ENCODE results near the gene DNAH8.
"Not testable (repeated sequence)": the region's sequence is repeated elsewhere in the genome, so short reads cannot be mapped to it uniquely, and the experiment has no call there.

Gene DNAH8

DNA sequence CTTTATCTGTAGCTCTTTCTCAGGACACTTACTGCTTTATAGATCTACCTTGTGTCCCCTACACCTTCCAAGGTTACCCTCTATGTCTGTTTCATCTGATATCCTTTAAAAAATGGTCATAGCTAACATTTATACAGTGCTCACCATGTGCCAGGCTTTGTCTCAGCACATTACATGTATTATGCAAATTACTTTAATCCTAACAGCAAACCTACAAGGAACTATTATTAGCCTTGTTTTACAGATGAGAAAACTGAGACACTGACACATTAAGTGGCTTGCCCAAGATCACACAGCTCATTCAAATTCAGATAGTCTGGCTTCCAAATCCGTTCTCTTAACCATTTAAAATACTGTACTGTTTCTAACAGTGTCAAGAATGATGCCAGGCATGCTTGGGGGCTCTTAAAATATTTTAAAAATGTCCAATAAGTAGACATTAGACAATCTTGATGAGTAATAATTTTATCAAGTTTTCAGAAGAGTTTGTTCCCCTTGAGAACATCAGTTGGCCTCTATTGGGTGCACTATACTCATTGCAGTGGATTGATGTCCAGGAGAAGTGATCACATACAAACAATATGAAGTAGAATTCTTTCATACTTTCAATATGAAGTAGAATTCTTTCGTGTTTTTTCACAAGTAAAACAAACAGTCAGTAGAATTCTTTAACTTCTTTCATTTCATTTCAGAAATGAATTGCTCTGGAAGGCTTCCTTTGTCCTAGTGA, 69.6 kb downstream of the DNAH8 start:
- Mint-ChIP-seq H3K9me3 (no peaks in the 10 kb centered on the region), H3K27me3 (ENCODE audit: low read depth) (no peaks in the 10 kb centered on the region), H3K4me1 (peaks cover 27% of the 10 kb centered on the region), H3K27ac (peak overlapping the region in 1 of 3 experiments; percentile 17), H3K36me3 (ENCODE audit: low read depth) (no peaks in the 10 kb centered on the region), H3K4me3 (no peak overlapping the region)
- TF ChIP-seq, protein P1, sequence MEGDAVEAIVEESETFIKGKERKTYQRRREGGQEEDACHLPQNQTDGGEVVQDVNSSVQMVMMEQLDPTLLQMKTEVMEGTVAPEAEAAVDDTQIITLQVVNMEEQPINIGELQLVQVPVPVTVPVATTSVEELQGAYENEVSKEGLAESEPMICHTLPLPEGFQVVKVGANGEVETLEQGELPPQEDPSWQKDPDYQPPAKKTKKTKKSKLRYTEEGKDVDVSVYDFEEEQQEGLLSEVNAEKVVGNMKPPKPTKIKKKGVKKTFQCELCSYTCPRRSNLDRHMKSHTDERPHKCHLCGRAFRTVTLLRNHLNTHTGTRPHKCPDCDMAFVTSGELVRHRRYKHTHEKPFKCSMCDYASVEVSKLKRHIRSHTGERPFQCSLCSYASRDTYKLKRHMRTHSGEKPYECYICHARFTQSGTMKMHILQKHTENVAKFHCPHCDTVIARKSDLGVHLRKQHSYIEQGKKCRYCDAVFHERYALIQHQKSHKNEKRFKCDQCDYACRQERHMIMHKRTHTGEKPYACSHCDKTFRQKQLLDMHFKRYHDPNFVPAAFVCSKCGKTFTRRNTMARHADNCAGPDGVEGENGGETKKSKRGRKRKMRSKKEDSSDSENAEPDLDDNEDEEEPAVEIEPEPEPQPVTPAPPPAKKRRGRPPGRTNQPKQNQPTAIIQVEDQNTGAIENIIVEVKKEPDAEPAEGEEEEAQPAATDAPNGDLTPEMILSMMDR (IDR thresholded peaks at IDR 0.05; ENCODE audit: unreplicated experiment in 3 of 3): no peak

DNA sequence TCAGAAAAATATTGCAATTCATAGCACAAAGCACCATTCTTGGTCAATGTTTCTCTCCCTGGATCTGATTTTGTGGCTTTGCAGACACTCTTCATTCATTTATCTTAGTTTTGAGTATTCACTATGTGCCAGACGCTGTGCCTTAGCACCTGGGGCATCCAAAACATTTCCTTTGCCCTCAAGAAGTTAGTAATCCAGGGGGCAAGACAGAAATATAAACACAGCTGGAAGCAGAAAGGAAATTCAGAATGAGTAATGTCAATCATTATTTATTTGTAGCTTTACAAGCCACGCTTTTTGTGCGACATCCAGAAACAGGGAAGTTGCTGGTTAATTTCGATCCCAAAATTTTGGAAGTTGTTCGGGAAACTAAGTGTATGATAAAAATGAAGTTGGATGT, 71.4 kb downstream of the DNAH8 start:
- TF ChIP-seq, protein P1 (IDR thresholded peaks at IDR 0.05; ENCODE audit: unreplicated experiment in 3 of 3): no peak
- H3K27ac Mint-ChIP-seq: no peak overlapping the region
- no peak overlapping the region for H3K4me3 Mint-ChIP-seq
- no peaks in the 10 kb centered on the region for H3K9me3 Mint-ChIP-seq
- peaks cover 32% of the 10 kb centered on the region for H3K4me1 Mint-ChIP-seq
- no peaks in the 10 kb centered on the region for H3K27me3 Mint-ChIP-seq (ENCODE audit: low read depth)
- H3K36me3 Mint-ChIP-seq (ENCODE audit: low read depth): no peaks in the 10 kb centered on the region

DNA sequence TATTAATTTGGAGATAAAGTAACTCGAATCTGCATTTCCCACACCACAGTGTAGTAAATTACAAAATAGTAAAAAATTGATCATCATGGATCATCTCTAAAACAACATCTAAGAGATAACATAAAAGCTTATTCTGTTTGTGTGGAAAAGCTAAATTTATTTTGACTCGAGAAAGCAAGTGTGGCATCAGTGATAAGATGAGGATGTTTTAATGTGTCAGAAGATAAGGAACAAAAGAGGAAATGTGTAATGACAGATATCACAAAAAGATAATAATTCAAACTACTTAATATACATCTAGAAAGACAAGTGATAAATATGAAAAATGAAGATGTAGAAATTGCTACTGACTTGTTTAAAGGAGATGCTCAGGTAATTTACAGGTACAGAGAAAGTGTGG, 74.1 kb downstream of the DNAH8 start:
- no peaks in the 10 kb centered on the region for H3K9me3 Mint-ChIP-seq
- peaks cover 33% of the 10 kb centered on the region for H3K4me1 Mint-ChIP-seq
- no peaks in the 10 kb centered on the region for H3K36me3 Mint-ChIP-seq (ENCODE audit: low read depth)
- H3K4me3 Mint-ChIP-seq: no peak overlapping the region
- H3K27me3 Mint-ChIP-seq (ENCODE audit: low read depth): no peaks in the 10 kb centered on the region
- TF ChIP-seq, protein P1 (IDR thresholded peaks at IDR 0.05; ENCODE audit: unreplicated experiment in 3 of 3): no peak
- peak overlapping the region in 2 of 3 experiments; percentile 40 to 68 for H3K27ac Mint-ChIP-seq

- no peaks in the 10 kb centered on the region for H3K9me3 Mint-ChIP-seq
- no peaks in the 10 kb centered on the region for H3K36me3 Mint-ChIP-seq (ENCODE audit: low read depth)
- TF ChIP-seq, protein P1 (IDR thresholded peaks at IDR 0.05; ENCODE audit: unreplicated experiment in 3 of 3): no peak
These were observed 77.2 kb downstream of the DNAH8 start for GRCh38 chr6:38792356-38792755.

GRCh38 chr6:38794682-38795081, 79.6 kb downstream of the DNAH8 start:
- no peaks in the 10 kb centered on the region for H3K9me3 Mint-ChIP-seq
- no peak overlapping the region for H3K4me3 Mint-ChIP-seq
- peaks cover 3% of the 10 kb centered on the region for H3K27me3 Mint-ChIP-seq (ENCODE audit: low read depth)
- peaks cover 48% of the 10 kb centered on the region for H3K4me1 Mint-ChIP-seq
- TF ChIP-seq, protein P1 (IDR thresholded peaks at IDR 0.05; ENCODE audit: unreplicated experiment in 3 of 3): no peak
- H3K27ac Mint-ChIP-seq: peak overlapping the region in 2 of 3 experiments; percentile 7 to 49
- H3K36me3 Mint-ChIP-seq (ENCODE audit: low read depth): no peaks in the 10 kb centered on the region

More at GRCh38 chr6:38792356-38792755, 77.2 kb downstream of the DNAH8 start:
- no peak overlapping the region for H3K4me3 Mint-ChIP-seq
- peak overlapping the region; percentile 32 to 98 (median 71) for H3K27ac Mint-ChIP-seq
- H3K4me1 Mint-ChIP-seq: peaks cover 46% of the 10 kb centered on the region
- no peaks in the 10 kb centered on the region for H3K27me3 Mint-ChIP-seq (ENCODE audit: low read depth)

DNA sequence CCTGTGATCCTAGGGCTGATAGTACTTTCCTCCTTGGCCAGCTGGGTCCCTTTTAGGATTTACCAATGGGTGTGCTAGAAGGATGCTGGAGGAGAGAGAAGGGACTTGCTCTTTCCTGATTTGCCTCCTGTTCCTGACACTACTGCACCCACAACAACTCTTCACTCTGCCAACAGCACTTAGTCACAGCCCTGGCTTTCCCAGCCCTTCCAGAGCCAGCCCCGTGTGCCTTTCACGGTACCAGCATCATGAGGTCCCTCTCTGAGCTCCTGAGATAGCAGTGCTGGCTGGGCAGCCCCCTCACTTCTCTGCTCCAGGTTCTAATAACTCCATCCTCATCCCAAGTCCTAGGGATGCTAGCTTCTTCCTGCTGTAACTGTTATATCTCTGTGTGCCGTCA, 80.9 kb downstream of the DNAH8 start:
- Mint-ChIP-seq H3K36me3 (ENCODE audit: low read depth) (no peaks in the 10 kb centered on the region), H3K4me3 (no peak overlapping the region), H3K27me3 (ENCODE audit: low read depth) (peaks cover 3% of the 10 kb centered on the region), H3K9me3 (no peaks in the 10 kb centered on the region), H3K4me1 (peaks cover 51% of the 10 kb centered on the region), H3K27ac (peak overlapping the region; percentile 79 to 90 (median 86))
- TF ChIP-seq, protein P1 (IDR thresholded peaks at IDR 0.05; ENCODE audit: unreplicated experiment in 3 of 3): no peak

DNA sequence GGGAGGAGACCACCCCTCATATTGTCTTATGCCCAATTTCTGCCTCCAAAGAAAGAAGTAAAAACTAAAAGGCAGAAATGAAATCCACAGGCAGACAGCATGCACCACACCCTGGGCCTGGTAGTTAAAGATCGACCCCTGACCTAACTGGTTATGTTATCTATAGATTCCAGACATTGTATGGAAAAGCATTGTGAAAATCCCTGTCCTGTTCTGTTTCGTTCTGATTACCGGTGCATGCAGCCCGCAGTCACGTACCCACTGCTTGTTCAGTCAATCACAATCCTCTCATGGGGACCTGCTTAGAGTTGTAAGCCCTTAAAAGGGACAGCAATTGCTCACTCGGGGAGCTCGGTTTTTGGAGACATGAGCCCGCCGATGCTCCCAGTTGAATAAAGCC, 81.3 kb downstream of the DNAH8 start:
- H3K4me3 Mint-ChIP-seq; H3K36me3 Mint-ChIP-seq (ENCODE audit: low read depth); H3K27me3 Mint-ChIP-seq (ENCODE audit: low read depth); H3K9me3 Mint-ChIP-seq: not testable (repeated sequence)
- peaks cover 51% of the 10 kb centered on the region for H3K4me1 Mint-ChIP-seq
- peak overlapping the region; percentile 79 to 90 (median 86) for H3K27ac Mint-ChIP-seq
